ENCODE data around the gene MTCL1.
A peak's percentile ranks its signal among the peaks of the same experiment; 100 is the strongest.

The MTCL1 gene

GRCh38 chr18:8715599-8715998, 10.2 kb downstream of the MTCL1 start:
- DNase-seq = no peak

GRCh38 chr18:8717011-8717770, 11.8 kb downstream of the MTCL1 start:
- no peak for DNase-seq

DNA sequence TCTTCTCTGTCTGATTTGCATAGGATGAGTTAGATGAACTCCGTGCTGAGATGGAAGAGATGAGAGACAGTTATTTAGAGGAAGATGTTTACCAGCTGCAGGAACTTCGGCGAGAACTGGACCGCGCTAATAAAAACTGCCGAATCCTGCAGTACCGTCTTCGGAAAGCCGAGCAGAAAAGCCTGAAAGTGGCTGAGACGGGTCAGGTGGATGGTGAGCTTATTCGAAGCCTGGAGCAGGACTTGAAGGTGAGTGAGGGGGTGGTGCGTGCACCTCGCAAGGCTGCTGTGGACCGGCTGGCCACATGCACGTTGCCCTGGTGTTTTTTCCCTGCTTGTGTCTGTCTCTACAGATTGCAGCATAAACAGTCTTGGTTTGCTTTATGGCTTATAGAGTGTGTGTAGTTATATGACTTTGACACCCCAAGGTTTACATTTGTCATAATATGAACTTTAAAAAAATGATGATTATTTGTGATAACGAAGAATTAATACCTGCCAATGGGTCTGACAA, 13.1 kb downstream of the MTCL1 start:
- no peak for DNase-seq

DNA sequence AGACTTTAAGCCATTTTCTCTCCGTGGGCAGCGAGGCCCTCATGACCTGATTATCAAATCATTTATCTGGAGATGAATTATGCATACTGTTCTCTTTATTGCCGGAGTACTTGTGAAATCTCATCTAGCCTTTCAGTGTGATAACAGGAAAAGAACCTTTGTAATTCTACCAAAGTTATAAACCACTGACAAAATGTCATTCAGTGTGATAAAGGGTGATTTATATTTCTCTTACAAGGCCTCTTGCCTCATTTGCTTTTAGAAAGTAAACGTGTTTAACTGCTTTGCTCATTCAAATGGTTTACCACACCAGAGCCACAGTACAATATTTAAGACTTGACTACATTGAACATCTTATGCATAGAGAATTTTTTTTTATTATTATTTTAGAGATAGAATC, 13.8 kb downstream of the MTCL1 start:
- no peak for DNase-seq

DNA sequence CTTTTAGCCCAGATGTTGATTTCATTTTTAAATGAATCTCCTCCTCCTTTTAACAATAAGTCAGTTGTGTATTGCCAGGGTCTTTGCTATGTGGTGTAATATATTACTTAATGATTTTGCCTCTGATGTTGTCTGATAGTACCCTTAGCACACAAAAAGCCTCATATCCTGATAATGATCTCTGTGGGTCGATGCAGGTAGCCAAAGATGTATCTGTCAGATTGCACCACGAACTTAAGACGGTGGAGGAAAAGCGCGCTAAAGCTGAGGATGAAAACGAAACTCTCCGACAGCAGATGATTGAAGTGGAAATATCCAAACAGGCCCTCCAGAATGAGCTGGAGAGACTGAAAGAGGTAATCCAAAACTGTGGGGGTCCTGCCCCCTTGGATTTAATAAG, 14.8 kb downstream of the MTCL1 start:
- DNase-seq = no peak

GRCh38 chr18:8721094-8721669, 15.8 kb downstream of the MTCL1 start:
- no peak for DNase-seq

- no peak for DNase-seq
Measured at GRCh38 chr18:8721716-8722115, 16.4 kb downstream of the MTCL1 start.

GRCh38 chr18:8722946-8723820, 17.8 kb downstream of the MTCL1 start:
- DNase-seq = no peak

GRCh38 chr18:8724452-8724851, 19.1 kb downstream of the MTCL1 start:
- no peak for DNase-seq

DNA sequence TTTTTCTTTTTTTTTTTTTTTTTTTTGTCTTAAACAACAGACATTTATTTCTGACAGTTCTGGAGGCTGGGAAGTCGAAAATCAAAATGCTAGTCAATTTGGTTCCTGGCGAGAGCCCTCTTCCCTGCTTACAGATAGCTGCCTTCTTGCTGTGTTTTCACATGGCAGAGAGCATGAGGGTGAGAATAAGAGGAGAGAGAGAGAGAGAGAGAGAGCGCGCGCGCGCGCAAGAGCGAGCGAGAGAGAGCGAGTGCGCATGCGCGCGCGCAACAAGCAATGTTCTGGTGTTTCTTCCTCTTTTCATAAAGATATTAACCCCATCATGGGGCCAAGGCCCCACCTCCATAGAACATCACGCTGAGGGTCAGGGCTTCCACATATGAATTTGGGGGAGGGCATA, 20.9 kb downstream of the MTCL1 start:
- DNase-seq = no peak

GRCh38 chr18:8726963-8727705, 21.8 kb downstream of the MTCL1 start:
- DNase-seq = no peak

DNA sequence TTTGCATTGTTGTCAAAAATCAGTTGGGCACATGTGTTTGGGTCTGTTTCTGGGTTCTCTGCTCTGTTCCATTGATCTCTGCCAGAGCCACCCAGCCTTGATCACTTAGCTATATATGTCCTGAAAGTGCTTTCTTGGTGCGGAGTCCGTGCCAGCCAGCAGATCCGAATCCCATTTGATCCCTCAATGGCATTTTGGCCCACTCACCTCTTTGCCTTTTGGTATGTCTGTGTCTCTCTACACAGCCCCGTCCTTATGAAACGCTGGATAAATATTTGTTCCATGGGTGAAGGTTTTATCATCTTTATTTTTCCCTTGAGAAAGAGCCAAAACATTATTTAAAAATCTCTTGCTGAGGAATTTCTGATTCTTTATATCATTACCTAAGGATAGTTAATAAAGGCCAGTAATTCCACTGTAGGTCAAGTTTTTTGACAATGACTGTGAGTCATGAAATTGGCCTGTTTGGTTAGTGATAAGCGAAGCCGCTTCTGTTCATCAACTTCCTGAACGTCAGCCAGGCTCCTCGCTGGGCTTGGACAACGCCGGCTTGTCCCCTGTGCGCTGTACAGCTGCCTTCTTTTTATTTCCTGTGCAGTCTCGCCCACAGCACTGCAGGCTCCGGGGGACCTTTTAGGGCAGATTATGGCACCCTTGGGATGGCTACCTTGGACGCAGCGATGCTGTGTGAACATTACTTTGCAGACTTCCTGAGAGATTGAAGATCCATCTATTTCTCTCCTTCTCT, 24.9 kb downstream of the MTCL1 start:
- DNase-seq = peak; percentile 5

DNA sequence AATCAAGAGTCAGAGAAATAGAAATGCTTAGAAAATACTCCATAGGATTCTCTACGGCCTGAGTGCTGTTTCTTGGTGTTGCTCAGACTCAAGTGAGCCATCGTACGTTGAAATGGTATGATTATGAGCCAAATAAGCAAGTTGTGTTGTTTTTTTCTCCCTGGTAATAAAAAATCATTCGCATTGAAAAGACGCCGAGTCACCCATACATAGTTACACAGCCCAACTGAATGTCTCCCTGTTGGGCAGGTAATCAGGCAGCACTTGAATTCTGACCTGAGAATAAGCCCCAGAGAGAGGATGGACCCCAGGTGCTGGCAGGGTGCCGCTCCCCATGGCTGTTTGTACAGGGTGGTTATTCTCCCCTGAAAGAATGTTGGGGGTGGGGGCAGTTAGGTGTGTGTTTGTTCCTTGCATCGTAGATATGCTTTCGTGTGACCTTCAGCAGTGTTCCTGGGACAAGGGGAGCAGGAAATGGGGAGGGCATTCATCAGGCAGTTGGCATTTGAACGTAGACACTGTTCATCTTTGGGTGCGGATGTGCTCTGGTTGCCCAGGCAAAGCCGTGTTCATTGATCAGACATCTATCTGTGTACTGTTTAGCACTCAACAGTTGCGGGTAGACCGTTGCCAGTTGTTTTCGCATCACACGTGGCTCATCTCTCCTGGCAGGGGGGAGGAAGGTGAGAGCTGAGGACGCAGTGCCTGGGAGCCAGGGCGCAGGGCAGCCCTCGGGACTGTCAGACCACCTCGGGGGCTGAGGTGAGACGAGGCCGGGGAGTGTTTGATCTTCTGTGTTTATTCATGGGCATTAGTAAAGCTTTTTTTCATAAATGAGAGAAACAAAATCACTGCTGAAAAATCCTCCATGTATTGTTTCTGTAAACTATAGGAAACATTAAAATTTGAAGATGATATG, 27.3 kb downstream of the MTCL1 start:
- DNase-seq = no peak

GRCh38 chr18:8734496-8734895, 29.1 kb downstream of the MTCL1 start:
- no peak for DNase-seq

DNA sequence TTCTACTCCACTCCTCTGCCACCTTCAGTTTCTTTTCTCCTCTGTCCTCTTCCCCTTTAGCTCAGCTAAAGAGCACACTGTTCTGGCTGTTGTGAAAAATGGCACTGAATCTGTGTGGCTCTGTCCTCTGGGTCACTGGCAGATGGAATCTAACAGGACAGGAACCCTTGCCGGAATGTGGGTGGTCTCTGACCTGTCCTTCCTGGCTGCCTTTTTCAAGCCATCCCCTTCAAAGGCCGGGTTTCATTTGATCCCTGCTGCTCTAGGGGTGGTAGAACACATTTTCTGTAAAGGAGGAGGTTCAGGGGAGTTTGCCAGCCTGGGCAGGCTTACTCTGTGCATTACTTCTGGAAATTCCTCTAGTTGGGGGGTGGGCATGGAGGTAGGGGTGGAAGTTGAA, 29.9 kb downstream of the MTCL1 start:
- no peak for DNase-seq

DNA sequence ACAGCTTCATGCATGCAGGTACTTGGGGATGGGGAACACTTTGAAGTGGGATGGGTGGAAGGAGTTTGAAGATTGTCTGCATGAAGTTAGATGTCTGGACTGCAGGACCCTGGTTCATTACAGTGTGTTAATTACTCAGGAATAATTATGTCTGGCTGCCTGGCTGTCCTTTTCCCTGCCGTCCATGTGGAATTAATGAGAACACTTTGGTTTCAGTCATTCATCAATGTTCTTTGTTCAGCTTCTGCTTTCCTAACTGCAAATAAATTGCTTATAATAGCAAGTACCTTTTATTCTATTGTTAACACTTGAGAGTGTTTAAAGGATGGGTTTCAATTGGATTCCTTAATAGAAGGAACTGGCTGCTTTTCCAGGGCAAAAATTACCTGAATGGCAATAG, 35.8 kb downstream of the MTCL1 start:
- DNase-seq = peak; percentile 28

- DNase-seq = peak; percentile 54
Measured at GRCh38 chr18:8741532-8741931, 36.2 kb downstream of the MTCL1 start.

- DNase-seq = no peak
Measured at GRCh38 chr18:8742387-8743361, 37.3 kb downstream of the MTCL1 start.

GRCh38 chr18:8744038-8744437, 38.7 kb downstream of the MTCL1 start:
- no peak for DNase-seq

DNA sequence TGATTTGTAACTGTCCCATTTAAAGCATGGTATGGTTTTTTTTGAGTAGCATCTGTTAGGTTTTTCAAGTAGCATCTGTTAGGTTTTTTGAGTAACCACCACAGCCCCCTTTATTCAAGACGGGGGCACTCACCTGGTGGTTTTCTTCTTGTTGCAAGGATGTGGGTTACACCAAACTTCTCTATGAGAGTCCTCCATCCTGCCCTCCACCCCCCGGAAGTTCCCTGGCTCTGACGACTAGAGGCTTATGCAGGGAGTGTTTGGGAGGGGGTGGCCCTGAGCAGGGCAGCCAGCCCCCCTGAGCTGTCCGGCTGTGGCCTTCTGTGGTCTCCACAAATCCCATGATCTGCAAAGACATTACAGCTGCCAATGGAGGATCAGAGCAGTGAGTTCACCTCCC, 39.3 kb downstream of the MTCL1 start:
- DNase-seq = no peak

All from NCI-H1092 treated with DMSO at 0.1 percent for 48 hours (cell line).